Loucy (cell line): ENCODE measurements around the gene HIRA.
"Not testable (repeated sequence)": the region's sequence is repeated elsewhere in the genome, so short reads cannot be mapped to it uniquely, and the experiment has no call there.

Experiments
- H2AFZ ChIP-seq: fragments of 200-600 bp; sonication (generic); 2 replicates; pipeline ENCODE4 v1.6.0; 2016; ENCODE audit warnings: antibody characterized with exemption, mild to moderate bottlenecking, low read length, moderate library complexity
- H3F3A ChIP-seq: fragments of 200-600 bp; 2 replicates; pipeline ENCODE4 v1.6.0; 2016; ENCODE audit warnings: antibody characterized with exemption, low read depth, mild to moderate bottlenecking
- H3K27me3 ChIP-seq: fragments of 200-600 bp; sonication (generic); 2 replicates; pipeline ENCODE4 v1.6.1; 2014; ENCODE audit warnings: low read length, mild to moderate bottlenecking; ENCODE audit not compliant: insufficient read depth, poor library complexity, severe bottlenecking
- H3K36me3 ChIP-seq: fragments of 200-600 bp; sonication (generic); 2 replicates; pipeline ENCODE4 v1.6.1; 2016; ENCODE audit warnings: low read length; ENCODE audit not compliant: insufficient read depth
- H3K4me1 ChIP-seq: fragments of 200-600 bp; sonication (generic); 2 replicates; pipeline ENCODE4 v1.5.1; 2014; ENCODE audit warnings: low read length, mild to moderate bottlenecking; ENCODE audit not compliant: insufficient read depth, poor library complexity, severe bottlenecking
- H3K4me2 ChIP-seq: fragments of 200-600 bp; sonication (generic); 2 replicates; pipeline ENCODE4 v1.6.0; 2014; ENCODE audit warnings: antibody characterized with exemption, low read length, low read depth, mild to moderate bottlenecking; ENCODE audit not compliant: poor library complexity, severe bottlenecking
- H3K4me3 ChIP-seq: fragments of 200-600 bp; sonication (generic); 2 replicates; pipeline ENCODE4 v1.5.1; 2014; ENCODE audit warnings: low read length, mild to moderate bottlenecking, mixed read lengths; ENCODE audit not compliant: poor library complexity, severe bottlenecking
- H3K79me2 ChIP-seq: fragments of 200-600 bp; sonication (generic); 2 replicates; pipeline ENCODE4 v1.6.1; 2014; ENCODE audit warnings: low read length; ENCODE audit not compliant: insufficient read depth
- H3K9ac ChIP-seq: fragments of 200-600 bp; sonication (generic); 2 replicates; pipeline ENCODE4 v1.6.0; 2014; ENCODE audit warnings: mild to moderate bottlenecking, low read depth, low read length, moderate library complexity; ENCODE audit not compliant: poor library complexity, severe bottlenecking
- H3K9me2 ChIP-seq: fragments of 200-600 bp; sonication (generic); replicated peaks from 2 replicates; pipeline ENCODE4 v1.6.1; 2016; ENCODE audit warnings: low read depth, low read length, mixed read lengths
- H3K9me3 ChIP-seq: fragments of 200-600 bp; sonication (generic); 2 replicates; pipeline ENCODE4 v1.6.1; 2014; ENCODE audit warnings: mild to moderate bottlenecking, antibody characterized with exemption, low read length, low read depth; ENCODE audit not compliant: insufficient read depth
- H4K20me1 ChIP-seq: fragments of 200-600 bp; sonication (generic); 2 replicates; pipeline ENCODE4 v1.6.0; 2014; ENCODE audit warnings: antibody characterized with exemption, low read length, mild to moderate bottlenecking; ENCODE audit not compliant: insufficient read depth, poor library complexity, severe bottlenecking
- CTCF ChIP-seq: fragments of 200-600 bp; sonication (generic); conservative IDR thresholded peaks from 2 replicates; pipeline ENCODE4 v1.5.1; 2014; ENCODE audit warnings: mild to moderate bottlenecking, antibody characterized with exemption, low read length
- EZH2phosphoT487 ChIP-seq: fragments of 200-600 bp; IDR thresholded peaks from 2 replicates; pipeline ENCODE4 v1.6.1; 2018; ENCODE audit warnings: antibody characterized with exemption, mild to moderate bottlenecking, moderate library complexity, borderline replicate concordance

HIRA gene

GRCh38 chr22:19330865-19331418 lies 100.6 kb downstream of the HIRA start:
- Histone ChIP-seq H3K4me1 (no peaks in the 10 kb centered on the region), H3K36me3 (peaks cover 68% of the 10 kb centered on the region; the same call in 1 of the 2 replicates), H4K20me1 (no peaks in the 10 kb centered on the region), H3K4me3 (no peak overlapping the region), H3K4me2 (no peak overlapping the region), H3K9me2 (no peaks in the 10 kb centered on the region), H3K79me2 (no peaks in the 10 kb centered on the region), H3K9me3 (peaks cover 5% of the 10 kb centered on the region; the same call in 1 of the 2 replicates), H3K9ac (no peak overlapping the region), H2AFZ (no peak overlapping the region), H3F3A (no peaks in the 10 kb centered on the region), H3K27me3 (no peaks in the 10 kb centered on the region)
- TF ChIP-seq EZH2phosphoT487: no peak
- TF ChIP-seq CTCF: no peak

- not testable (repeated sequence) for H3K4me2 ChIP-seq, H3K79me2 ChIP-seq, H3K4me1 ChIP-seq, H3K4me3 ChIP-seq, H3K9ac ChIP-seq, H3F3A ChIP-seq, H2AFZ ChIP-seq, H3K27me3 ChIP-seq, H4K20me1 ChIP-seq, H3K9me3 ChIP-seq, H3K9me2 ChIP-seq
- peaks cover 61% of the 10 kb centered on the region; the same call in 1 of the 2 replicates for H3K36me3 ChIP-seq
Measured at GRCh38 chr22:19330205-19330604, 101.3 kb downstream of the HIRA start.

- Histone ChIP-seq H3K9ac (no peak overlapping the region), H3K79me2 (no peaks in the 10 kb centered on the region), H2AFZ (no peak overlapping the region), H3K9me3 (peaks cover 5% of the 10 kb centered on the region; the same call in 1 of the 2 replicates), H3K27me3 (no peaks in the 10 kb centered on the region), H3F3A (no peaks in the 10 kb centered on the region), H3K9me2 (no peaks in the 10 kb centered on the region), H3K4me1 (no peaks in the 10 kb centered on the region), H3K36me3 (peaks cover 53% of the 10 kb centered on the region; the same call in 1 of the 2 replicates), H4K20me1 (no peaks in the 10 kb centered on the region), H3K4me2 (no peak overlapping the region), H3K4me3 (no peak overlapping the region)
- TF ChIP-seq CTCF (no peak), EZH2phosphoT487 (no peak)
Measured at GRCh38 chr22:19329454-19329853, 102.1 kb downstream of the HIRA start.

- Histone ChIP-seq H3K36me3 (peaks cover 21% of the 10 kb centered on the region; the same call in 1 of the 2 replicates), H2AFZ (no peak overlapping the region), H3K79me2 (no peaks in the 10 kb centered on the region), H3F3A (no peaks in the 10 kb centered on the region), H3K4me3 (no peak overlapping the region), H3K4me1 (no peaks in the 10 kb centered on the region), H3K27me3 (no peaks in the 10 kb centered on the region), H3K4me2 (no peak overlapping the region), H3K9me2 (no peaks in the 10 kb centered on the region), H4K20me1 (no peaks in the 10 kb centered on the region), H3K9ac (no peak overlapping the region), H3K9me3 (no peaks in the 10 kb centered on the region)
- TF ChIP-seq EZH2phosphoT487 (no peak), CTCF (no peak)
Measured at GRCh38 chr22:19325296-19325948, 106.1 kb downstream of the HIRA start.

- not testable (repeated sequence) for H3F3A ChIP-seq, H3K9me2 ChIP-seq, H2AFZ ChIP-seq, H3K4me1 ChIP-seq, H3K9me3 ChIP-seq, H3K9ac ChIP-seq, H3K4me2 ChIP-seq, H3K27me3 ChIP-seq, H3K36me3 ChIP-seq, H3K4me3 ChIP-seq, H3K79me2 ChIP-seq, H4K20me1 ChIP-seq
Measured at GRCh38 chr22:19323420-19323819, 108.1 kb downstream of the HIRA start.
